Activated CD4-positive, alpha-beta T cell treated with anti-CD3 and anti-CD28 coated beads for 4 hours (primary cell): ENCODE results near the gene FAM43A.

Source experiments
- DNase-seq, 2 donors: peaks; one replicate each; pipeline ENCODE4 v3.0.0-alpha.2; 2020

FAM43A gene

GRCh38 chr3:194685718-194686413 lies at the start of gene FAM43A:
TSS of gene FAM43A (plus strand) at chr3:194685883. CDS start at chr3:194686827, 944 bp downstream.
- peak; percentile 64 to 70 for DNase-seq

- no peak for DNase-seq
These were observed 48.6 kb upstream of the FAM43A start for GRCh38 chr3:194637066-194637465.

- DNase-seq, result no peak
These were observed 47.9 kb upstream of the FAM43A start for GRCh38 chr3:194637541-194638400.

- no peak for DNase-seq
These were observed 46.6 kb upstream of the FAM43A start for GRCh38 chr3:194638991-194639605.

GRCh38 chr3:194640829-194641228 lies 44.9 kb upstream of the FAM43A start:
- DNase-seq, result peak; percentile 25 to 30

- no peak for DNase-seq
These were observed 42.9 kb upstream of the FAM43A start for GRCh38 chr3:194642769-194643168.

- DNase-seq, result no peak
These were observed 37.9 kb upstream of the FAM43A start for GRCh38 chr3:194647747-194648146.

- DNase-seq, result no peak
These were observed 31.2 kb upstream of the FAM43A start for GRCh38 chr3:194654443-194654842.

GRCh38 chr3:194657439-194657838 lies 28.2 kb upstream of the FAM43A start:
- DNase-seq, result no peak

- no peak for DNase-seq
These were observed 27.0 kb upstream of the FAM43A start for GRCh38 chr3:194658477-194659242.

- DNase-seq, result no peak
These were observed 25.9 kb upstream of the FAM43A start for GRCh38 chr3:194659778-194660177.

GRCh38 chr3:194661374-194661773 lies 24.3 kb upstream of the FAM43A start:
- DNase-seq, result no peak

- no peak for DNase-seq
These were observed 23.7 kb upstream of the FAM43A start for GRCh38 chr3:194661946-194662345.

GRCh38 chr3:194664857-194665256 lies 20.8 kb upstream of the FAM43A start:
- no peak for DNase-seq

GRCh38 chr3:194667363-194667762 lies 18.3 kb upstream of the FAM43A start:
- DNase-seq, result no peak

GRCh38 chr3:194671511-194671899 lies 14.2 kb upstream of the FAM43A start:
- peak; percentile 29 to 34 for DNase-seq

GRCh38 chr3:194671900-194672808 lies 13.5 kb upstream of the FAM43A start, which contains the start of gene LSG1:
TSS of gene LSG1 (minus strand) at chr3:194672191. CDS start at chr3:194672162, 29 bp downstream.
- DNase-seq, result peak; percentile 87 to 90

GRCh38 chr3:194672876-194673275 lies 12.8 kb upstream of the FAM43A start:
- no peak for DNase-seq

- no peak for DNase-seq
These were observed 11.9 kb upstream of the FAM43A start for GRCh38 chr3:194673761-194674160.

GRCh38 chr3:194675081-194675640 lies 10.5 kb upstream of the FAM43A start:
- DNase-seq, result peak; percentile 47 to 66

- DNase-seq, result no peak
These were observed 10.0 kb upstream of the FAM43A start for GRCh38 chr3:194675680-194676079.
